Ovary (tissue), 3 donors: ENCODE measurements around the gene PFDN6.

Experiments
- CTCF ChIP-seq, 3 donors: fragments of 450-650 bp in 2 of 3; fragments of 200-600 bp in 1 of 3; IDR thresholded peaks; one replicate each; pipeline versions ENCODE4 v1.5.1 to v1.8.0; 2016 to 2022; ENCODE audit warnings: antibody characterized with exemption in 3 of 3, mild to moderate bottlenecking in 1 of 3
- EP300 ChIP-seq: sonication (generic); formaldehyde crosslinking; IDR thresholded peaks from one replicate; pipeline ENCODE4 v1.6.1; 2017; ENCODE audit warnings: antibody characterized with exemption
- POLR2A ChIP-seq: fragments of 450-650 bp; IDR thresholded peaks from one replicate; pipeline ENCODE4 v1.6.1; 2017; ENCODE audit warnings: antibody characterized with exemption, mild to moderate bottlenecking, moderate library complexity
- donor health status: DM: no; HTN: no; CAD: no.

DNA sequence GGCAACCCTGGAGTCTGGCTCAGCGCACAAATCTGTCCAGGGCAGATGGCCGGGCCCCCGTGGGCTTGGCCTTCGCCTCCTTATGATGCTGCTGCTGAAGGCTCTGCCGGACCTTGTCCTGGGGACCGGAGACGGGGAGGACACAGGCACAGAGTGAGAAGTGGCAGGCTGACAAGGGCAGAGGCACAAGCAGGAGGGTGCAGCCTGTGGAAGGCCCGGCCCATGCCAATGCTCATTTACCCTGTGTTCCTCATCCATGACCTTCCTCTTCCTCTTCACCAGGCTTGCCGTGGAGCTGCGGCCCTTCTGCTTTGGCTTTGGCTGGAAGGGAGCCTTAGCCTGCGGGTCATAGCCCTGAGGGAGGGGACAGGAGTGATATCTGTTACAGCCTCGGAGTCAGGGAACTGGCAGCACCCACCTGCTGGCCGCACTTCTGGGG lies 10.1 kb upstream of the PFDN6 start:
- no peak for TF ChIP-seq CTCF (IDR thresholded peaks at IDR 0.05)
- TF ChIP-seq EP300: no peak
- no peak for TF ChIP-seq POLR2A
